Measurements from ENCODE around the gene LPP. TPM values are rescaled to one million over a fixed set of nuclear protein-coding genes. Genes with fewer than 3 reads are reported as not detected.

The LPP gene
- total and polyA plus RNA-seq, 2 of the 4 experiments (the other 2 are of a cell fraction): 16.0 to 130 TPM

DNA sequence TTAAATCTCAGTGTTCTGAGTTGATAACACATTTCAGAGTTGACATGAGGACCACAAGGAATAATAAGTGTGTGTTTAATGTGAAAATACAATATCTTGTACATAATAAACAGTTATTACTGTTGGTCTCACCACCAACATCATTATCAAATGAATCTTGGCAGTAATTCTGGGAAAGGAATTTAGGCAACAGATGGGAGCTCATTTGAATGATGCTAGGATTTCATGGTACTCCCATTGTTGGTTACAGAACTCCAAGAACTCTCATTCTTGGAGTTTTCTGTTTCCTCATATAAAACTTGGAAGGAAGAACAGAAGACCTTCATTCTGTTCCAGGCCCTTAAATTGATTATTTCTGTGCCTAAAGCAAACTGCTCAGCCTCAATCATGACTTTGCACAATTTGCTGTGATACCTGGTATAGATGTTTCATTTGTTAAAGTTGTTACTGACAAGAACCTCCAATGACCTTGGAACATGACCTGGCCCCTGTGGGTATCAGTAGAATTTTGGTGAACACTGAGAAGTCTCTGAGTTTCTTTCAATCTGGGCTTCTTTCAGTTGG, 385.8 kb downstream of the LPP start:
- H3K27ac ChIP-seq (ENCODE audit: insufficient read depth, low read length): no peak overlapping the region

More for the DNA sequence above, 385.8 kb downstream of the LPP start:
- Histone ChIP-seq H3K4me2 (ENCODE audit: low read depth, low read length) (no peak overlapping the region), H4K5ac (ENCODE audit: low read depth, low read length) (no peak overlapping the region), H3K4ac (ENCODE audit: low read depth, low read length) (no peak overlapping the region), H2AK5ac (ENCODE audit: low read depth, low read length) (no peak overlapping the region), H3K9me3 (ENCODE audit: control insufficient read depth, insufficient read depth, low read length) (no peaks in the 10 kb centered on the region), H2BK15ac (ENCODE audit: low read depth, low read length) (no peak overlapping the region), H4K8ac (ENCODE audit: low read depth in 2 of 2, low read length in 2 of 2) (no peak overlapping the region), H3K23ac (ENCODE audit: low read depth, low read length) (no peak overlapping the region), H3K56ac (ENCODE audit: extremely low read depth, insufficient read depth, low read length) (no peak overlapping the region), H3K79me1 (ENCODE audit: low read depth in 1 of 2, low read length in 2 of 2) (peaks cover 30 to 62% of the 10 kb centered on the region in 2 experiments), H3K27me3 (ENCODE audit: control insufficient read depth, insufficient read depth, low read length) (no peaks in the 10 kb centered on the region), H2AFZ (replicated peaks; ENCODE audit: low read length, poor library complexity) (no peak overlapping the region), H2BK120ac (ENCODE audit: low read depth, low read length) (no peak overlapping the region), H3K18ac (ENCODE audit: low read depth, low read length) (no peak overlapping the region), H3K36me3 (ENCODE audit: control insufficient read depth, insufficient read depth, low read length) (no peaks in the 10 kb centered on the region), H3K4me1 (ENCODE audit: control insufficient read depth, insufficient read depth, low read length) (peaks cover 2% of the 10 kb centered on the region; the same call in 1 of the 2 replicates), H3K9me1 (ENCODE audit: insufficient read depth, low read length) (0 out of 2 replicates have a peak, but pooled peaks cover 5% of the 10 kb centered on the region), H2AK9ac (replicated peaks; ENCODE audit: low read depth, low read length, poor library complexity) (no peak overlapping the region), H3K9ac (ENCODE audit: low read depth, low read length) (no peak overlapping the region), H2BK20ac (ENCODE audit: low read depth, low read length) (no peak overlapping the region), H4K91ac (ENCODE audit: insufficient read depth, low read depth, low read length) (no peak overlapping the region), H4K20me1 (ENCODE audit: insufficient read depth, low read length) (0 out of 2 replicates have a peak, but pooled peaks cover 3% of the 10 kb centered on the region), H2BK5ac (ENCODE audit: low read depth, low read length, poor library complexity, severe bottlenecking) (no peak overlapping the region), H3K4me3 (ENCODE audit: insufficient read depth, low read depth, low read length) (no peak overlapping the region), H3K14ac (replicated peaks; ENCODE audit: low read depth, low read length) (no peak overlapping the region)
- in situ Hi-C loops (cut with MboI; ENCODE audit: low sequenced_read_pairs) (loop anchor here (25.0 kb wide), 1 partner anchor 802 kb away; the partner anchor contains the start of gene BCL6), dilution Hi-C loops (cut with HindIII; ENCODE audit: low sequenced_read_pairs, unreplicated experiment) (no loop called here), intact Hi-C loops (cut with micrococcal nuclease) (loop anchor here (10.0 kb wide), 1 partner anchor 415 kb away; no protein-coding TSS in a partner anchor)
- ChIA-PET POLR2A (ENCODE audit: unreplicated experiment) (interaction anchor here (0.5 kb wide), 1 partner anchor 1276 kb away, joined by 5 read pairs; no protein-coding TSS in a partner anchor), CTCF (no interaction called here)
- TF ChIP-seq RAD21 (IDR thresholded peaks at IDR 0.05; ENCODE audit: low read length) (no peak), SMC3 (IDR thresholded peaks at IDR 0.05; ENCODE audit: low read depth, low read length) (no peak), MAFK (IDR thresholded peaks at IDR 0.05; ENCODE audit: low read depth, low read length) (no peak), NFE2L2 (IDR thresholded peaks at IDR 0.05; ENCODE audit: low read depth, low read length) (peak; percentile 48; the same call in 1 of the 2 replicates), BHLHE40 (IDR thresholded peaks at IDR 0.05; ENCODE audit: low read depth, low read length) (no peak), CEBPB (IDR thresholded peaks at IDR 0.05; ENCODE audit: low read depth, low read length) (no peak)
- BruUV-seq (replicated peaks): no TSS peak
- DNase-seq (no peak), ATAC-seq (ENCODE audit: low read depth) (no peak)
